Ovary (tissue), 9 donors: Measurements from ENCODE around the gene NINL. TPM values are rescaled to one million over a fixed set of nuclear protein-coding genes. Genes with fewer than 3 reads are reported as not detected.
A peak's percentile ranks its signal among the peaks of the same experiment; 100 is the strongest.

Source experiments
- DNase-seq, 5 donors: peaks; one replicate each; pipeline ENCODE4 v3.0.0-alpha.2; 2019 to 2020
- H3K27ac ChIP-seq, 2 donors: fragments of 200-600 bp; one replicate each; pipeline versions ENCODE4 v1.5.1 to v1.8.0; 2019 to 2022
- H3K27me3 ChIP-seq: fragments of 200-600 bp; one replicate; pipeline ENCODE4 v1.8.0; 2022
- H3K36me3 ChIP-seq: fragments of 200-600 bp; sonication (generic); one replicate; pipeline ENCODE4 v1.5.1; 2019
- H3K4me1 ChIP-seq: one replicate; pipeline ENCODE4 v1.8.1; 2013; ENCODE audit warnings: mild to moderate bottlenecking, moderate library complexity; ENCODE audit not compliant: insufficient read depth
- H3K4me3 ChIP-seq: fragments of 200-600 bp; sonication (generic); one replicate; pipeline ENCODE4 v1.5.1; 2017
- H3K9me3 ChIP-seq, 2 donors: fragments of 200-600 bp in 1 of 2; sonication (generic) in 1 of 2; one replicate each; pipeline versions ENCODE4 v1.5.1 to v1.8.1; 2013 to 2019; ENCODE audit warnings: mild to moderate bottlenecking in 1 of 2, moderate library complexity in 1 of 2
- EP300 ChIP-seq: sonication (generic); formaldehyde crosslinking; IDR thresholded peaks from one replicate; pipeline ENCODE4 v1.6.1; 2017; ENCODE audit warnings: antibody characterized with exemption
- POLR2A ChIP-seq: fragments of 450-650 bp; IDR thresholded peaks from one replicate; pipeline ENCODE4 v1.6.1; 2017; ENCODE audit warnings: antibody characterized with exemption, mild to moderate bottlenecking, moderate library complexity
- WGBS, 3 donors: extraction: QIAGEN DNeasy Blood & Tissue Kit in 1 of 3; methylation state at CpG; one replicate each; pipeline versions ENCODE4 v1.1.5 to v1.1.7; 2013 to 2017; 5-methylcytosine and 5-hydroxymethylcytosine counted together
- intact Hi-C, 4 donors: fragments of 100-400 bp; cut with DNase I; formaldehyde crosslinking; loops; one replicate each; pipeline versions ENCODE4 v1.11.0 to v1.15.1; 2022 to 2023
- polyA plus RNA-seq, 2 donors: library from polyadenylated mRNA; stranded (reverse); fragments of 200-250 nt in 1 of 2; fragments of 350-450 nt in 1 of 2; fragmentation: Illumina TruSeq in 1 of 2; extraction: RNeasy Lipid Tissue Mini Kit (QIAGEN cat#74804) in 1 of 2; gene quantifications; one replicate each; pipeline ENCODE4 v1.2.3, GENCODE V29; 2013 to 2014
- total RNA-seq, 7 donors: library from RNA; depleted of rRNA in 2 of 7; stranded (reverse); fragments of >200 nt in 2 of 7; fragmentation: NEBNext Ultra II Directional in 3 of 7; extraction: Animal tissue kit (Norgen Biotek cat#: 25700) in 3 of 7; gene quantifications; one replicate each; pipeline versions ENCODE4 v1.1.0 to v1.2.4, GENCODE V29; 2016 to 2023
- TF ChIP-seq, protein P1 (sequence below), 3 donors: fragments of 450-650 bp in 2 of 3; fragments of 200-600 bp in 1 of 3; IDR thresholded peaks; one replicate each; pipeline versions ENCODE4 v1.5.1 to v1.8.0; 2016 to 2022; ENCODE audit warnings: antibody characterized with exemption in 3 of 3, mild to moderate bottlenecking in 1 of 3
- donor health status: DM: no; HTN: no; CAD: no; lungs with moderate emphysema.
- donor health status: DM: no; HTN: no; CAD: no.
- donor health status: Bipolar disorder and iron deficiency.
- donor health status: DM: yes; HTN: yes; CAD: no.
- donor health status: DM: no; HTN: no; CAD: no.
- donor health status: DM: yes; HTN: yes; CAD: no.

NINL gene
- total and polyA plus RNA-seq, 9 donors, result 10.1 to 33.3 (median 20.3) TPM

DNA sequence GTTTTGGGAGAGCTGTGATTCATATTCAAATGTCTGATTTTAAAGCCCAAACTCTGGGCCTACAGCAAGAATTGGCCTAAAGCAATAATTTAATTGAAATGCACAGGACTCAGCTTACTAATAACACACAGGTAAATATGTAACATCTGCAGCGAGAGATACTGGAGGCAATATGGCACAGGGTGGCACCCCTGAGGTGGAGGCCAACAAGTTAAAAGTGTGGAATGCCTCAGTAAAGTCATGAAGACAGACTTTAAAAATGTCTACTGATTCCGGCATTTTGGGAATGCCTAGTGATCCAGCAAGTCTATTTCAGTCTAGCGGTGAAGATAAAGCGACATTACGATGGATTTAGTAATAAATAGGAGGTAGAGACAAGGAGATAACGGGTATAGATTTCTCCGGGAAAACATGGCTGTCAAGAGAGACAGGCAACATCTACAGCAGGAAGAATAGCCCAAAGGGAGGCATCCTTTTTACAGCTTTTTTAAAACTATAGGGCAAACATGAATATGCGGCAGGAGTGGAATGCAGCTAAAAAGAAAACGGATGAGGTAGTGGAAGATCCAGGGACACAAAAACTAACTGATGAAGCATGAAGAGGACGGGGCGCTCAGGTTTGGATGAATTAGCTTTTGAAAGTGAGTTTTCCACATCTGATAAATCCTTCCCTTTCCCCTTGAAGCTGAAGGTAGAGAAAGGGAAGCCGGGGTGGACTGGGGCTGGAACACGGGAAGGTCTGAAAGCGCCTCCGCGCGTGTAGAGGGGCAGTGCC lies 37.3 kb upstream of the NINL start:
- Histone ChIP-seq H3K36me3 (no peaks in the 10 kb centered on the region), H3K4me3 (peak overlapping the region; percentile 82), H3K4me1 (peaks cover 6% of the 10 kb centered on the region), H3K9me3 (no peaks in the 10 kb centered on the region), H3K27me3 (no peaks in the 10 kb centered on the region), H3K27ac (peak overlapping the region; percentile 81 to 85)
- intact Hi-C loops, result loop anchor here in 1 of 4 donors (10.0 kb wide), 1 partner anchor 72 kb away; the partner anchor contains the start of gene ZNF337
- TF ChIP-seq, protein P1, sequence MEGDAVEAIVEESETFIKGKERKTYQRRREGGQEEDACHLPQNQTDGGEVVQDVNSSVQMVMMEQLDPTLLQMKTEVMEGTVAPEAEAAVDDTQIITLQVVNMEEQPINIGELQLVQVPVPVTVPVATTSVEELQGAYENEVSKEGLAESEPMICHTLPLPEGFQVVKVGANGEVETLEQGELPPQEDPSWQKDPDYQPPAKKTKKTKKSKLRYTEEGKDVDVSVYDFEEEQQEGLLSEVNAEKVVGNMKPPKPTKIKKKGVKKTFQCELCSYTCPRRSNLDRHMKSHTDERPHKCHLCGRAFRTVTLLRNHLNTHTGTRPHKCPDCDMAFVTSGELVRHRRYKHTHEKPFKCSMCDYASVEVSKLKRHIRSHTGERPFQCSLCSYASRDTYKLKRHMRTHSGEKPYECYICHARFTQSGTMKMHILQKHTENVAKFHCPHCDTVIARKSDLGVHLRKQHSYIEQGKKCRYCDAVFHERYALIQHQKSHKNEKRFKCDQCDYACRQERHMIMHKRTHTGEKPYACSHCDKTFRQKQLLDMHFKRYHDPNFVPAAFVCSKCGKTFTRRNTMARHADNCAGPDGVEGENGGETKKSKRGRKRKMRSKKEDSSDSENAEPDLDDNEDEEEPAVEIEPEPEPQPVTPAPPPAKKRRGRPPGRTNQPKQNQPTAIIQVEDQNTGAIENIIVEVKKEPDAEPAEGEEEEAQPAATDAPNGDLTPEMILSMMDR (IDR thresholded peaks at IDR 0.05), result no peak
- no peak for TF ChIP-seq EP300
- no peak for TF ChIP-seq POLR2A
- 22 to 28% (median 26%) methylated on average over 17 of the region's 17 CpGs for WGBS, 3 donors
- DNase-seq, result no peak

DNA sequence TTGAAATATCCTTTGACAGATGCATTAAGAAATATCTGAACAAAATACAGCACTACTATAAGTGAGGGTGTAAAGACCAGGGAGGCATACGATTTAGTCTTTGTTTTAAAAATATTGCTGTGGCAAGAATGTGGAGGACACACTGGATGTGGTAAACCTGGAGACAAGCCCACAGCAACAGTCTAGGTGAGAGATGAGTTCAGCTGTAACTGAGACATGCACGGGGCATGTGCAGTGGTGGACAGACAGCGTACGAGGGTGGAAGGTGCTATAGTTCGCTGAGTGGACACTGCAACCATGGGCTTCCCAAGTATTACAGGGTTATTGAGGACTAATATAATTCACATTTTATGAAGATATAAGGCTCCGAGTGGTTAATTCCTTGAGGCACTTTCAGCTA lies 36.7 kb upstream of the NINL start:
- no peak for DNase-seq
- Histone ChIP-seq H3K36me3 (no peaks in the 10 kb centered on the region), H3K4me3 (no peak overlapping the region), H3K27me3 (no peaks in the 10 kb centered on the region), H3K9me3 (no peaks in the 10 kb centered on the region), H3K27ac (no peak overlapping the region), H3K4me1 (peaks cover 6% of the 10 kb centered on the region)
- TF ChIP-seq POLR2A, result no peak
- TF ChIP-seq EP300, result no peak
- TF ChIP-seq, protein P1 (IDR thresholded peaks at IDR 0.05), result no peak
- WGBS, 3 donors, result 86 to 91% (median 89%) methylated on average over 6 of the region's 6 CpGs
- intact Hi-C loops, result loop anchor here in 1 of 4 donors (10.0 kb wide), 1 partner anchor 73 kb away; the partner anchor contains the start of gene ZNF337

DNA sequence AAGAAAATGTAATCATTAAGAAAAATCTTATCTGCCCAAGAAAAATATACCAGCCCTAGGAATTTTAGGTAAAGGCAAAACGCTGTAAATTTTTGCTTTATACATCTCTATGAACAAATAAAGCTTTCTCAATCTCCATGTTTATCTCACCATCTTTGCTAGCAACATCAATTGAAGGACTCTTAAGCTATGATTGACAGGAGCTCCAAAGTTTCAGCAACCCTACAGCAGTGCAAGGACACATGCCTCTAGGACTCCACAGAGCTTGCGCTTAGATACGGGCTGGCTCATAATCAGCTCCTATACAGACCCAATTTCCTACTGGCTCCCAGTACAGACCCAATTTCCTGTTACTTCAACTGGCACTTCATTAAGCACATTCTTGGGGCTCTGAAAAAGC lies 34.2 kb upstream of the NINL start:
- intact Hi-C loops, result no loop called here
- DNase-seq, result no peak
- H3K9me3 ChIP-seq, result no peaks in the 10 kb centered on the region
- TF ChIP-seq, protein P1 (IDR thresholded peaks at IDR 0.05), result no peak
- TF ChIP-seq EP300 (no peak), POLR2A (no peak)
- H3K36me3 ChIP-seq, result no peaks in the 10 kb centered on the region
- H3K27ac ChIP-seq, result no peak overlapping the region
- WGBS, 3 donors, result 92 to 95% (median 94%) methylated on average over 3 of the region's 3 CpGs
- no peak overlapping the region for H3K4me3 ChIP-seq
- no peaks in the 10 kb centered on the region for H3K27me3 ChIP-seq
- H3K4me1 ChIP-seq, result peaks cover 4% of the 10 kb centered on the region

DNA sequence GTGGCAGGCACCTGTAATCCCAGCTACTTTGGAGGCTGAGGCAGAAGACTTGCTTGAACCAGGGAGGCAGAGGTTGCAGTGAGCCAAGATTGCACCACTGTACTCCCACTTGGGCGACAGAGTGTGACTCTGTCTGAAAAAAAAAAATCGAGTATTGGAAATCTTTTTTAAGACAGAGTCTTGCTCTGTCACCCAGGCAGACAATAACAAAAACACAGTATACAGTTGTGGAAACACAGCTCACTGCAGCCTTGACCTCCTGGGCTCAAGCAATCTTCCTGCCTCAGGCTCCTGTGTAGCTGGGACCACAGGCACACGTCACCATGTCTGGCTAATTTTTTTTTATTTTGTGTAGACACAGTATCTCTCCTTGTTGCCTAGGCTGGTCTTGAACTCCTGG lies 23.4 kb upstream of the NINL start:
- Histone ChIP-seq H3K4me1 (no peaks in the 10 kb centered on the region), H3K27ac (no peak overlapping the region), H3K9me3 (no peaks in the 10 kb centered on the region), H3K36me3 (no peaks in the 10 kb centered on the region), H3K4me3 (no peak overlapping the region), H3K27me3 (no peaks in the 10 kb centered on the region)
- intact Hi-C loops, result no loop called here
- TF ChIP-seq, protein P1 (IDR thresholded peaks at IDR 0.05), result no peak
- no peak for TF ChIP-seq EP300
- no peak for TF ChIP-seq POLR2A
- no peak for DNase-seq
- 26 to 61% (median 33%) methylated on average over 3 of the region's 3 CpGs for WGBS, 3 donors
